Measurements from ENCODE around the gene CARD19.

Gene CARD19

GRCh38 chr9:93161786-93162562, 66.0 kb downstream of the CARD19 start:
- no peak for DNase-seq (ENCODE audit: low read depth in 2 of 2)
